Fibroblast of upper back skin (primary cell): ENCODE data around the gene CGB1.

Source experiments
- DNase-seq: peaks from one replicate; pipeline ENCODE4 v3.0.0-alpha.2; 2013

Gene CGB1

DNA sequence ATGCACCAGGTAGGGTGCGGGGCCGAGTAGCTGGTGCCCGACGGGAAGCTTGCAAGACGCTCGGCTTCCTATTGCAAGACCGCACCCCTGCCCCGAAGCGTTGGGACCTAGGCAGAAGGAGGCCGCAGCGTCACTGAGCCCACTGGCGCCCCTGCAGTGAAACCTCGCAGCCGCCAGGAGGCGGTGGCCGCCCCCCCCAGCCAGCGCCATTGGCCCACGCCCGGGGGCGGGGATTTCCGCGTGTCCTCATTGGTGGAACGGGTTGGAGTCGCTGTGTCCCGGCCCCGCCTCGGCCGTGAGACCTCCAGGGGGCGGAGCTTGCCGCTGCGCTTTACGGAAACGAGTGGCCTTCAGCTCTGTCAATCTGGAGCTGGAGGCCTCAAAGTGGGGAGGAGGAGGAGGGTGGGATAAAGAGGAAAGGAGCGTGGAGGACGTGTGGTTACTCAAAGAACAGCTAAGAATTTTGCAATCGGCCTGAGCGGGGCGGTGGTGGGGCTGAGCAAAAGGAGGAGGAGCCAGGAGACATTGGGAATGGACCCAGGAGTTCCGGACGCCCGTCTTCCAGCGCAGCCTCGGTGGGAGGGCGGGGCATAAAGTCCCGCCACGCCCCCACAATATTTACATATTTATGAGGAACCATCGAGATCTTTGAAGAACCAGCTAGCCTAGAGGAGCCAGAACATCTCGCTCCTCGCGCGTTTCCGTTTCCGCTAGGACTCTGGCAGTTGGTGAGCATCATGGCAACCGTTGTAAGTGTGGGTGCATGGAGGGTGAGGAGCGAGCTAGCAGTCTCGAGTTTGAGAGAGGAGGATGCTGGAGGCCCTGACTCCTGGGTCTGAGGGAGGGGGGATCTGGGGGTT is 43.3 kb downstream of the CGB1 start, which contains the start of the genes GYS1 and RUVBL2:
Gene GYS1 (minus strand): TSS at position 135 of the 860 bp plus-strand sequence. CDS start 197 bp downstream, outside the sequence.
Gene RUVBL2 (plus strand): TSS at position 713 of the 860 bp plus-strand sequence. CDS start 25 bp downstream, at position 738.
- DNase-seq: peak; percentile 100

DNA sequence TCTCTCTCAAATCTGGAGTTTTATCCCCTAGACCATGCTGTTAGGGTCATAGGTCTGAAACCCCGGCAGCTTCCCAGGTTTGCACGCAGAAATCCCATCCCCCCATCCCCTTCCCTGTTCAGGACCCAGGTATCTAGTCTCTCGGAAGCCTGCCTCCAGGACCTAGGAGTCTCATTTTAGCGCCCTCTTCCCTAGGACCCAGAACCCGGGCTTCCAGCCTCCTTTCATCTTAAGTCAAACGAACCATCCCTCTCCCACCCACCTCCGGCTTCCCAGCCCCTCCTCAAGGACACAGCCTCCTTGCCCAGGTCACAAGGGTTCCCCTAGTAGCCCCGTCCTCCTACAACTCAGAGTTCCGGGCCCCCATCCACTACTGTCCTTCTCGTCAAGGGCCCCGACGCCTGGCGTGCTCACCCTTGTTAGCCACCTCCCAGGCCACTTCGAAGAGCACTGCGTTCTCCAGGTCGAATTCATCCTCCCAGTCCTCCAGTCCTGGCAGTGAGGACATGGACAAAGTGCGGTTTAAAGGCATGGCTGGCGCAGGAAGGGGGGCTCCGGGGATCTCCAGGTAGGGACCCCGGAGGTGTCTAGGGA is 44.0 kb downstream of the CGB1 start:
- DNase-seq: no peak

DNA sequence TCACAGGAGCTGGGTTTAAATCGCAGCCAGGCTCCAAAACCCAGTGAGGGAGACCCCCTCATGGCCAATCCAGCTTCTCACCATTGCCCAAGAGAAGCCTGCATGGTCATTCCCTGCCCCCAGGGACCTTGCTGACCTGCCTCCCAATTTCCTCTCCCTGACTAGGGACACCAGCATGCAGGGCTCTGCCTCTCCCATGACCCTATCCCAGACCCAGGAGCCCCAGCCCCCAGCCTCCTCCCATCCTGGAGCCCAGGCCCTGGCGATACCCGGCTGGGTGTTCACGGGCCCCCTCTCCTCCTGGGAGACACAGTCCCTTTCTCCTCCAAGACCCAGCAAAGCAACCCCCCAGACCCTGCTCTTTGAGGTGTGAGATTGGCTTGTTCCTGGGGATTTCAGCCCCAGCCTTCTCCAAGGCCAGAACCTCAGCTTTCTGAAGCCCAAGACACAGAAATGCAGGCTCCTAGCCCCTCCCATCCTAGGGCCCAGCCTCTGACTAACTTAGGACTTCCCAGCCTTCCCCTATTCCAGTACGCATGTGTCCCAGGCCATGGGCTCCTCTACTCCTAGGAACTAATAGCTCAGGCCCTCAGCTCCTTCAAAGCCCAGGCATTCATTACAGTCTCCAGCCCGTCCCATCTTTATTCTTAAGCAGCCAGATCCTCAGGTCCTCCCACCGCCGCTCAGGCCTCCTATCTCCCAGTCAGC is 44.7 kb downstream of the CGB1 start:
- DNase-seq: peak; percentile 77

DNA sequence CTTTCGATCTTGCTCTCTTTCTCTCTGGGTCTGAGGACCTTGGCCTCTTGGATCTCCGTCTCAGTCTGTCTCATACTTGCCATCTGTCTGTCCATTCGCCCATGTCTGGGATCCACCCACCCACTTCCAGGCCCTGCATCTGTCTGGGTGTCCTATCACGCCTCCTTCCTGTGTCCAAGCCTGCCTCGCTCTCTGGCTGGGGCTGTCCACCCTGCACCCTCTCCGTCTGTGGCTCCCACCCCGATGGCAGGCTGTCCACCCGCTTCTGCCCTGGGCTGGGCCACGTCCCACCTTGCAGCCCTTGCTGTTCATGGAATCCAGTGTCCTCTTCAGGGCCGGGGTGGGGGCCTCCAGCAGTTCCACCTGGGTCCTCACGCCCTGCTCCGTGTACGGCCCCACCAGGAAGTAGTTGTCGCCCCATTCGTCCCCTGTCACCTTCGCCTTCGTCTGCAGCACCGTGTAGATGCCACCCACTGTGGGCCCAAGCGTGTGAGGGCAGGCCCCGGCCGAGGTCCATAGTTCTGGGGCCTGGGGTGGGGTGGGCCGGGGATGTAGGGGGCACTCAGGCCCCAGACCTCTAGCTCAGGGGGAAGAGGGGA is 45.6 kb downstream of the CGB1 start:
- DNase-seq: no peak

DNA sequence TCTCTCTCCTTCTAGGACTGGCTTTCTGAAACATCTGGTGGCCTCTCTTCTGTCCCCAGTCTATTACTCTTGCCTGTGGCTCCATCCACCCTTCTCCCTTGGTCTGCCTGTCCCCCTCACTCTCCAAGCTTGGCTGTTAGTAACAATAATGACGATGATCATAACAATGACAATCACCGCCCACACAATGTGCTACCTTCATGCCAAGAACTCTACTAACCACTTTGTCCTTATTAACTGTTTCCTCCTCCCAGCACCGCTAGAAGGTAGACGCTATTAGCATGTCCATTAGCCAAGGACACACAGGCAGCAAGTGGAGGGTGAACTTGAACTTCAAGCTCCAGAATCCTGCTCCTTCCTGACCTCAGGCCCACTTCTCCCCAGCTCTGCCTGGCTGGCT is 46.3 kb downstream of the CGB1 start:
- no peak for DNase-seq

DNA sequence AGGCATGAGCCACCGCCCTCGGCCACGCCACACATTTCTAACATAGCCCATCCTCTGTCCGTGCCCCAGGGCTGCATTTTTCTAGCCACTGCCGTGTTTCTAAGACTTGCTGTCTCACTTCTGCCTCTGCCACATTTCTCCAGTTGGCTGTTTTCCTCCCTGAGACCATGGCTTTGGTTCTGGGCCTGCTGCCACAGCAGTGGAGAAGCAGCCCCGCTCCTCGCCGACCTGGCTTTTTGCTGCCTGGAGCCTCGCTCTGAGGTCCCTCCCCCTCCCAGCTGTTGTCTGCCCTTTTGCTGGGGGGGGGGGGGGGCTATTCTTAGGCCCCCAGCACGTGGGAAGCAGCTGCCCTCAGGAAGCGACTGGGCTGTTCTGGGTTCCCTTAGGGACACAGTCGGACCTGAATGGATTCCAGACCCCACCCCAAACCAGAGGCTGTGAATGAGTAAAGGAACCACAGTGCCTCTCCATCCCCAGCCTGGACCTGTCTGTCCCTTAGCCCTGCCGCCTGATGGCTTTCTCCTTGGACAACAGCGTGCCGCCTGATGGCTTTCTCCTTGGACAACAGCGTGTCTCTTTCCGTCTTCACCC is 46.9 kb downstream of the CGB1 start:
- DNase-seq: no peak

DNA sequence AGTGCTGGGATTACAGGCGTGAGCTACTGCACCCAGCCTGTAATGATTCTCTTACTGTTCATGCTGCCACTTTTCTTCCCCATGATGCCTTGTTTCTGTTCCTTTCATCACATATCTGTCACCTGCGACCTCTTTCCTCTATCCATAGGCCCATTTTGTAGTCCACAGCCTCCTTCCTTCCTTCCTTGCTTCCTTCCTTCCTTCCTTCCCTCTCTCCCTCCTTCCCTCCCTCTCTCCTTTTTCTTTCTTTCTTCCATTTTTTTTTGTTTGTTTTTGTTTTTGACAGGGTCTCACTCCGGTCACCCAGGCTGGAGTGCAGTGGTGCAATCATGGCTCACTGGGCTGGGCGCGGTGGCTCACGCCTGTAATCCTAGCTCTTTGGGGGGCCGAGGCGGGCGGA is 47.8 kb downstream of the CGB1 start:
- no peak for DNase-seq

DNA sequence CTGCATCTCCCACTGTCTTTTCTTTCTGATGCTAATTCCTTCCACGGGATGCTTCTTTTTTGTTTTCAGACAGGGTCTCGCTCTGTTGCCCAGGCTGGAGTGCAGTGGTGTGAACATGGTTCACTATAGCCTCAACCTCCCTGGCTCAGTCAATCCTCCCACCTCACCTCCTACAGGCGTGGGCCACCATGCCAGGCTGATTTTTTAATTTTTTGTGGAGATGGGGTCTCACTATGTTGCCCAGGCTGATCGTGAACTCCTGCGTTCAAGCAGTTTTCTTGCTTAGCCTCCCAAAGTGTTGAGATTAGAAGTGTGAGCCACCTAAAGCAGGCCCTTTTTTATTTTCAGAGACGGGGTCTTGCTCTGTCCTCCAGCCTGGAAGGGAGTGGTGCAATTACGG is 48.4 kb downstream of the CGB1 start:
- no peak for DNase-seq

DNA sequence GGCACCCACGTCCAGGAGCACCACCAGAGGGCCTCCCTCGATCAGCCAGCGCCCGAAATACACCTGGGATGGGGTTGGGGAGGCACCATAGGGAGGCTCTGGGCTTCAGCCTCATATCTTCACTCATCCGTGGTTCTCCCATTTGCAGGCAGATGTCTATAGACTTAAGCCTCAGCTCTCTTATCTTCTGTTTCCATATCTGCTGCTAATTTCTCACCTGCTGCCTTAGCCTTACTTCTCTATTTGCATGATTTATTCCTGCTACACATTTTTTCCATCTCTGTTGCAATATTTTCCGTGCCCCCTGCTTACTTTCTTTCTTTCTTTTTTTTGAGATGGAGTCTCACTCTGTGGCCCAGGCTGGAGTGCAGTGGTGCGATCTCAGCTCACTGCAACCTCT is 49.4 kb downstream of the CGB1 start:
- no peak for DNase-seq

DNA sequence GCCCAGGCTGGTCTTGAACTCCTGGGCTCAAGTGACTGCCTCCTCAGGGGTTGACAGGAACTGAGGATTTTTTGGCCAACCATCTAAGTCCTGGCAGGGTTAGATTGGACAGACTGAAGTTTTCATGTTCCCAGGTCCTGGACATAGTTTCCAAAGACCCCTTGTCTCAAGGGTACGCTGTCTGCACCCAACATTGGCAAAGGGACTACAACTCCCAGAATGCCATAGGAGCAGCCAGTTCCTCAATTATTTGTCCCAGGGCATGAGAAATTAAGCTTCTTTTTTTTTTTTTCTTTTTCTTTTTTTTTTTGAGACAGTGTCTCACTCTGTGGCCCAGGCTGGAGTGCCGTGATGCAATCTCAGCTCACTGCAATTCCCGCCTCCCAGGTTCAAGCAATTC is 50.5 kb downstream of the CGB1 start:
- no peak for DNase-seq

DNA sequence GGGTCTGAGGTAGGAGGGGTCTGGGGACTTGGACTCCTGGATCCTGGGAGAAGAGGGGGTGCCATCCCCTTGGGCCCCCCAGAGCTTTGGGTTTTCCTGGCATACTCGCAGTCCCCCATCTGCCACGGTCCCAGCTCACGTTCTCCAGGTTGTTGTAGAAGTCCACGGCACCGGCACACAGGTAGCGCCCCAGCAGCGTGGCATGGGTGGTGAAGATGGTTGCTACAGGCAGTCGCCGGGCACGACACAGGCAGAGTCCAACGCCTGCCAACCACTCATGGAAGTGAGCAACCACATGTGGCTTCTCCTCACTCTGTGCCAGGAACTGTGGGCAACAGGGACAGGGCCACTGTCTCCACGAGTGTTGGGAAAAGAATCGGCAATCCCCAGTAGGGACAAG is 51.0 kb downstream of the CGB1 start:
- no peak for DNase-seq
